ENCODE measurements around the gene PRSS3. TPM values are rescaled to one million over a fixed set of nuclear protein-coding genes. Genes with fewer than 3 reads are reported as not detected.
"Not testable (repeated sequence)": the region's sequence is repeated elsewhere in the genome, so short reads cannot be mapped to it uniquely, and the experiment has no call there.

PRSS3 gene
- total and polyA plus RNA-seq, 7 donors: 8.9 to 519 (median 247) TPM; not detected in 3

DNA sequence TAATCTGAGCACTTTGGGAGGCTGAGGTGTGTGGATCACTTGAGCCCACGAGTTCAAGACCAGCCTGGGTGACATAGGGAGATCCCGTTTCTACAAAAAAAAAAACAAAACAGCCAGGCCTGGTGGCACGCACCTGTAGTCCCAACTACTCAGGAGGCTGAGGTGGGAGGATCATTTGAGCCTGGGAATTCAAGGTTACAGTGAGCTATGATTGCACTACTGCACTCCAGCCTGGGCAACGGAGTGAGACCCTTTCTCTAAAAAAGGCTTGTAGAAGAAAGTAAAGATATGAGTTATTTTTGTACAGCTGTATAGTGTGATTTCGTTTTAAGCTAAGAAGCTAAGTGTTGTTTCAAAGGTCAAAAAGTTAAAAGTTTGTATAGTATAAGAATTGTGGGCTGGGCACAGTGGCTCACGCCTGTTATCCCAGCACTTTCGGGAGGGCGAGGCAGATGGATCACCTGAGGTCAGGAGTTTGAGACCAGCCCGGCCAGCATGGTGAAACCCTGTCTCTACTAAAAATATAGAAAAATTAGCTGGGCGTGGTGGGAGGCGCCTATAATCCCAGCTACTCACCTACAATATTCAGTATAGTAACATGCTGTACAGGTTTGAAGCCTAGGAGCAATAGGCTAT, 40.4 kb downstream of the PRSS3 start:
- no peaks in the 10 kb centered on the region for H3K36me3 ChIP-seq
- DNase-seq: no peak
- H3K4me3 ChIP-seq: no peak overlapping the region
- TF ChIP-seq, protein P1, sequence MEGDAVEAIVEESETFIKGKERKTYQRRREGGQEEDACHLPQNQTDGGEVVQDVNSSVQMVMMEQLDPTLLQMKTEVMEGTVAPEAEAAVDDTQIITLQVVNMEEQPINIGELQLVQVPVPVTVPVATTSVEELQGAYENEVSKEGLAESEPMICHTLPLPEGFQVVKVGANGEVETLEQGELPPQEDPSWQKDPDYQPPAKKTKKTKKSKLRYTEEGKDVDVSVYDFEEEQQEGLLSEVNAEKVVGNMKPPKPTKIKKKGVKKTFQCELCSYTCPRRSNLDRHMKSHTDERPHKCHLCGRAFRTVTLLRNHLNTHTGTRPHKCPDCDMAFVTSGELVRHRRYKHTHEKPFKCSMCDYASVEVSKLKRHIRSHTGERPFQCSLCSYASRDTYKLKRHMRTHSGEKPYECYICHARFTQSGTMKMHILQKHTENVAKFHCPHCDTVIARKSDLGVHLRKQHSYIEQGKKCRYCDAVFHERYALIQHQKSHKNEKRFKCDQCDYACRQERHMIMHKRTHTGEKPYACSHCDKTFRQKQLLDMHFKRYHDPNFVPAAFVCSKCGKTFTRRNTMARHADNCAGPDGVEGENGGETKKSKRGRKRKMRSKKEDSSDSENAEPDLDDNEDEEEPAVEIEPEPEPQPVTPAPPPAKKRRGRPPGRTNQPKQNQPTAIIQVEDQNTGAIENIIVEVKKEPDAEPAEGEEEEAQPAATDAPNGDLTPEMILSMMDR (IDR thresholded peaks at IDR 0.05): no peak
- no peak for TF ChIP-seq EP300 (IDR thresholded peaks at IDR 0.05)
- TF ChIP-seq POLR2AphosphoS5 (IDR thresholded peaks at IDR 0.05): no peak
- TF ChIP-seq POLR2A (IDR thresholded peaks at IDR 0.05): no peak
- intact Hi-C loops (cut with DNase I): no loop called here
- H3K4me1 ChIP-seq: peaks cover 0 to 59% (median 46%) of the 10 kb centered on the region in 4 donors
- no peaks in the 10 kb centered on the region for H3K9me3 ChIP-seq
- WGBS, 2 donors: 39 to 76% methylated on average over 11 of the region's 11 CpGs
- H3K27ac ChIP-seq: peak overlapping the region; percentile 20 to 47 (median 34)
- no peaks in the 10 kb centered on the region for H3K27me3 ChIP-seq

DNA sequence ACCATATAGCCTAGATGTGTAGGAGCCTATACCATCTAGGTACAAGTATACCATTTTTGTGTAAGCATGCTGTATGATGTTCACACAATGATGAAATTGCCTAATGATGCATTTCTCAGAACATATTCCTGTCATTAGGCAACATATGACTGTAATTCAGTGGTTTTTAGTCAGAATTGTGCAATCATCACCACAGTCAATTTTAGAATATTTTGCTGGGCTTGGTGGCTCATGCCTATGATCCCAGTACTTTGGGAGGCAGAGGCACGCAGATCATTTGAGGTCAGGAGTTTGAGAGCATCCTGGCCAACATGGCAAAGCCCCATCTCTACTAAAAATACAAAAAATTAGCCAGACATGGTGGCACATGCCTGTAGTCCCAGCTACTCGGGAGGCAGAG, 40.9 kb downstream of the PRSS3 start:
- DNase-seq: not testable (repeated sequence)
- H3K27ac ChIP-seq: peak overlapping the region; percentile 20 to 47 (median 34)

DNA sequence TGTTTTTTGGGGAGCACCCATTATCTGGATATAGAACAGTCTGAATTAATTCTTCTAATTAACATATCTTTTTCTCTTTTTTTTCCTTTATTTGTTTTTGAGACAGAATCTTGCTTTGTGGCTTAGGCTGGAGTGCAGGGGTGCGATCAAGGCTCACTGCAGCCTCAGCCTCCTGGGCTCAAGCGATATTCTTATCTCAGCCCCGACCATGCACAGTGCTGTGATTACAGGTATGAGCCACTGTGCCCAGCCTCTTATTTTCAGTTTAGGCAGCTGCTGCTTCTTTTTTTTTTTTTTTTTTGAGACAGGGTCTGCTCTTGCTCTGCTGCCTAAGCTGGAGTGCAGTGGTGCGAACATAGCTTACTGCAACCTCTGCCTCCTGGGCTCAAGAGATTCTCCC, 41.8 kb downstream of the PRSS3 start:
- TF ChIP-seq, protein P1 (IDR thresholded peaks at IDR 0.05): no peak
- no peaks in the 10 kb centered on the region for H3K27me3 ChIP-seq
- no peak overlapping the region for H3K4me3 ChIP-seq
- H3K27ac ChIP-seq: no peak overlapping the region
- no peaks in the 10 kb centered on the region for H3K36me3 ChIP-seq
- no peaks in the 10 kb centered on the region for H3K9me3 ChIP-seq
- intact Hi-C loops (cut with DNase I): no loop called here
- H3K4me1 ChIP-seq: peaks cover 0 to 73% (median 59%) of the 10 kb centered on the region in 4 donors
- 84 to 90% methylated on average over 4 of the region's 4 CpGs for WGBS, 2 donors
- no peak for DNase-seq

More for the DNA sequence above, 40.9 kb downstream of the PRSS3 start:
- H3K4me3 ChIP-seq; H3K9me3 ChIP-seq; H3K36me3 ChIP-seq; intact Hi-C loops (cut with DNase I); H3K27me3 ChIP-seq: not testable (repeated sequence)
- TF ChIP-seq EP300 (IDR thresholded peaks at IDR 0.05): peak in 1 of 4 donors; percentile 58
- peak; percentile 38 to 81 (median 56) for TF ChIP-seq POLR2AphosphoS5 (IDR thresholded peaks at IDR 0.05)
- peaks cover 0 to 64% (median 51%) of the 10 kb centered on the region in 4 donors for H3K4me1 ChIP-seq
- WGBS, 2 donors: 61 to 85% methylated on average over 2 of the region's 2 CpGs

DNA sequence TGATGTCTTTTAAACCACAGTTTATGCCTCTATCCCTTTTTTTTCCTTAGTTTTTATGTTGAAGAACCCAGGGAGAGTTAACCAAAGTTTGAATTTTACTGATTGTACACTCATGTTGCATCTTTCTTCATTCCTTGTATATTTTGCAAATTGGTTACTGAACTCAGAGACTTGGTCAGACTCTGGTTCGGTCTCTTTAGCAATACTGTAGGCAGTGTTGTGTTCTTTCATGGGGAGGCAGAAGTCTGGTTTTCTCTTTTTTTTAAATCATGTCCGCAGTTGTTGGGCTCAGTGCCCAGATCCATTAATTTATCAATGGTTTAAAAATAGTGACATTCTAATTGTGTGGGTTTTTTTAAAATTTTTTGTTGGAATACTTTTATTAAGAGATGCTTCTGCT, 45.0 kb downstream of the PRSS3 start:
- Histone ChIP-seq H3K9me3 (no peaks in the 10 kb centered on the region), H3K36me3 (no peaks in the 10 kb centered on the region), H3K27ac (no peak overlapping the region), H3K4me3 (no peak overlapping the region), H3K4me1 (peaks cover 0 to 74% (median 62%) of the 10 kb centered on the region in 4 donors), H3K27me3 (no peaks in the 10 kb centered on the region)
- 69 to 71% methylated on average over 2 of the region's 2 CpGs for WGBS, 2 donors
- no peak for DNase-seq
- TF ChIP-seq, protein P1 (IDR thresholded peaks at IDR 0.05): no peak
- TF ChIP-seq POLR2A (IDR thresholded peaks at IDR 0.05): no peak
- TF ChIP-seq EP300 (IDR thresholded peaks at IDR 0.05): no peak
- TF ChIP-seq POLR2AphosphoS5 (IDR thresholded peaks at IDR 0.05): no peak
- intact Hi-C loops (cut with DNase I): no loop called here

DNA sequence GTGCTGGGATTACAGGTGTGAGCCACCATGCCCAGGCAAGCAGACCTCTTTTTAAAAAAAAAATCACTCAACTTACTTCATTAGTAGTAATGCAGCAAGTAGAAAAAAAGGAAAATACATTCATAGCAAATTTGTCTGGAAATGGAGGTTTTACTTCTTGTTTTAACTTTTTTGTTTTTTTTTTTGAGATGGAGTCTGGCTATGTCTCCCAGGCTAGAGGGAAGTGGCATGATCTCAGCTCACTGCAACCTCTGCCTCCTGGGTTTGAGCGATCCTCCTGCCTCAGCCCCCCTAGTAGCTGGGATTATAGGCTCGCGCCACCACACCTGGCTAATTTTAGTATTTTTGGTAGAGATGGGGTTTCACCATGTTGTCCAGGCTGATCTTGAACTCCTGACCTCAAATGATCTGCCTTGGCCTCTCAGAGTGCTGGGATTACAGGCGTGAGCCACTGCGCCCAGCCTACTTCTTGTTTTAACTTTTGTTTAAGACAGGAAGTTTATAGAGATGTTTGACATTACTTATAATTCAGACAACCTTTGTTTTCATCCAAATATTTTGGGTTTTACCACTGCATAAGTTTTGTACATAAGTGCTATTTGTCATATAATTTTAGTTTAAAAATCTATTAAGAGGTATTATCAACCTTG, 48.1 kb downstream of the PRSS3 start:
- Histone ChIP-seq H3K4me3 (no peak overlapping the region), H3K9me3 (no peaks in the 10 kb centered on the region), H3K4me1 (peaks cover 0 to 67% (median 57%) of the 10 kb centered on the region in 4 donors), H3K36me3 (no peaks in the 10 kb centered on the region), H3K27me3 (no peaks in the 10 kb centered on the region), H3K27ac (no peak overlapping the region)
- intact Hi-C loops (cut with DNase I): no loop called here
- DNase-seq: no peak
- 85 to 86% methylated on average over 5 of the region's 5 CpGs for WGBS, 2 donors
- TF ChIP-seq, protein P1 (IDR thresholded peaks at IDR 0.05): no peak
- TF ChIP-seq POLR2A (IDR thresholded peaks at IDR 0.05) (no peak), POLR2AphosphoS5 (IDR thresholded peaks at IDR 0.05) (no peak), EP300 (IDR thresholded peaks at IDR 0.05) (no peak)
